Measurements from ENCODE around the gene CORO1C.
"Not testable (repeated sequence)": the region's sequence is repeated elsewhere in the genome, so short reads cannot be mapped to it uniquely, and the experiment has no call there.

The CORO1C gene

DNA sequence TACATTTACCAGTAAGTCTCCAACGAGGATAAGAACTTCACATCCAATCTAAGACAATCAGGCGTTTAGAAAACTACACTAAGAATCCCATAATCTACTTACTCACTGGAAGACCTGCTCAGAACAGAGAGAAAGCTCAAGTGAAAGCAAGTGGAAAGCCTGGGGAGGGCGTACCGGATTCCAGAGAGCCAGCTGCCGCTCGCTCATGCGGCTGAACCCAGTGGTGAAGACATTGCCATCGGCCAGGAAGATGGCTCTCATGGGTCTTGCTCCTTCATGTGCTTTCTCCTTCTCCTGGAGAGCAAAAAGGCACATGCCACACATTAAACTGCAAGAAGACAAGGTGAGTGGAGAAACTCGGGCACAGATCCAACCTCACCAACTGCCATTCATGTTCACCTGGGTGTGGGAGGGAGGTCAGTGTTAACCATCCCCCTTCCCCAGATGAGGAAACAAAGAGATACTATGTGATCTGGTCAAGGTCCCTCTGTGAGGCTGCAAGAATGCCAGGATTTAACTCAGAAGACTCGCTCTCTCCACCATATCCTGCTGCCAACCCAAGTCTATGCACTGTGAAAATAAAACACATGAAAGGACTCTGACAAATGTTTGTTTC is 74.1 kb downstream of the CORO1C start:
- H3K36me3 ChIP-seq (ENCODE audit: insufficient read depth, low read length): peaks cover 38% of the 10 kb centered on the region
- H3K27ac ChIP-seq (ENCODE audit: low read depth, low read length): no peak overlapping the region
- H3K4me1 ChIP-seq (ENCODE audit: control insufficient read depth, insufficient read depth, low read length, unreplicated experiment): peaks cover 21% of the 10 kb centered on the region

DNA sequence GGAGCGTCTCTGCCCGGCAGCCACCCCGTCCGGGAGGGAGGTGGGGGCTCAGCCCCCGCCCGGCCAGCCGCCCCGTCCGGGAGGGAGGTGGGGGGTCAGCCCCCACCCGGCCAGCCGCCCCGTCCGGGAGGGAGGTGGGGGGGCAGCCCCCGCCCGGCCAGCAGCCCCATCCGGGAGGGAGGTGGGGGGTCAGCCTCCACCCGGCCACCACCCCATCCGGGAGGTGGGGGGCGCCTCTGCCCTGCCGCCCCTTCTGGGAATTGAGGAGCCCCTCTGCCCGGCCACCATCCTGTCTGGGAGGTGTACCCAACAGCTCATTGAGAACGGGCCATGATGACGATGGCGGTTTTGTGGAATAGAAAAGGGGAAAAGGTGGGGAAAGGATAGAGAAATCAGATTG is 75.1 kb downstream of the CORO1C start:
- H3K36me3 ChIP-seq (ENCODE audit: insufficient read depth, low read length): peaks cover 44% of the 10 kb centered on the region
- H3K27ac ChIP-seq (ENCODE audit: low read depth, low read length): not testable (repeated sequence)

More for the DNA sequence above, 74.1 kb downstream of the CORO1C start:
- Histone ChIP-seq H3K27me3 (ENCODE audit: insufficient read depth, low read length) (no peaks in the 10 kb centered on the region), H3K79me2 (ENCODE audit: control insufficient read depth, insufficient read depth, low read length, unreplicated experiment) (peaks cover 61% of the 10 kb centered on the region), H3K4me3 (ENCODE audit: low read depth, low read length) (no peak overlapping the region), H2AFZ (ENCODE audit: low read length, unreplicated experiment) (no peak overlapping the region)

GRCh38 chr12:108655812-108656175 is 75.5 kb downstream of the CORO1C start:
- Histone ChIP-seq H3K4me1 (ENCODE audit: control insufficient read depth, insufficient read depth, low read length, unreplicated experiment) (peaks cover 20% of the 10 kb centered on the region), H3K36me3 (ENCODE audit: insufficient read depth, low read length) (peaks cover 46% of the 10 kb centered on the region), H3K79me2 (ENCODE audit: control insufficient read depth, insufficient read depth, low read length, unreplicated experiment) (peaks cover 46% of the 10 kb centered on the region)
- not testable (repeated sequence) for H3K4me3 ChIP-seq (ENCODE audit: low read depth, low read length); H3K27me3 ChIP-seq (ENCODE audit: insufficient read depth, low read length); H2AFZ ChIP-seq (ENCODE audit: low read length, unreplicated experiment); H3K27ac ChIP-seq (ENCODE audit: low read depth, low read length)

More for the DNA sequence above, 75.1 kb downstream of the CORO1C start:
- not testable (repeated sequence) for H2AFZ ChIP-seq (ENCODE audit: low read length, unreplicated experiment); H3K27me3 ChIP-seq (ENCODE audit: insufficient read depth, low read length); H3K4me3 ChIP-seq (ENCODE audit: low read depth, low read length)
- Histone ChIP-seq H3K4me1 (ENCODE audit: control insufficient read depth, insufficient read depth, low read length, unreplicated experiment) (peaks cover 23% of the 10 kb centered on the region), H3K79me2 (ENCODE audit: control insufficient read depth, insufficient read depth, low read length, unreplicated experiment) (peaks cover 51% of the 10 kb centered on the region)

GRCh38 chr12:108654622-108655021 is 76.7 kb downstream of the CORO1C start:
- H2AFZ ChIP-seq (ENCODE audit: low read length, unreplicated experiment); H3K27me3 ChIP-seq (ENCODE audit: insufficient read depth, low read length); H3K27ac ChIP-seq (ENCODE audit: low read depth, low read length); H3K4me3 ChIP-seq (ENCODE audit: low read depth, low read length): not testable (repeated sequence)
- Histone ChIP-seq H3K36me3 (ENCODE audit: insufficient read depth, low read length) (peaks cover 49% of the 10 kb centered on the region), H3K4me1 (ENCODE audit: control insufficient read depth, insufficient read depth, low read length, unreplicated experiment) (peaks cover 24% of the 10 kb centered on the region), H3K79me2 (ENCODE audit: control insufficient read depth, insufficient read depth, low read length, unreplicated experiment) (peaks cover 37% of the 10 kb centered on the region)

DNA sequence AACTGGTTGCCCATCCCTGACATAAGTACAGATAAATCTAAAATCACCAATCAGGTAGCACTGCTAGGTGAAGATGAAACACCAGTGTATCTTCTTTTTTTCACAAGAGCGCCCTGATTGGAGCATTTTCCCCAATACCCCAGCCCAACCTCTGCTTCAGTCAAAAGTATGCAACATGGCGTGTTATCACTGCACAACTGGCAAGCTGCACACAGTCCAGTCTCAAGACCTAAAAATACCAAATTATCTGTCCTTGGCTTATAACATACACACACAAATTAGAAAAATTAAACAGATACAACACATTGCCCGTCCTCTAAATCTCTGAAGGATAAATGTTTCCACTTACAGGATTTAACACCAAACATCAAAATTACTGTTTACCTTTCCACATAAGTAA is 77.4 kb downstream of the CORO1C start:
- Histone ChIP-seq H3K36me3 (ENCODE audit: insufficient read depth, low read length) (peaks cover 46% of the 10 kb centered on the region), H3K79me2 (ENCODE audit: control insufficient read depth, insufficient read depth, low read length, unreplicated experiment) (peaks cover 30% of the 10 kb centered on the region), H2AFZ (ENCODE audit: low read length, unreplicated experiment) (no peak overlapping the region), H3K27ac (ENCODE audit: low read depth, low read length) (no peak overlapping the region), H3K27me3 (ENCODE audit: insufficient read depth, low read length) (no peaks in the 10 kb centered on the region), H3K4me1 (ENCODE audit: control insufficient read depth, insufficient read depth, low read length, unreplicated experiment) (peaks cover 31% of the 10 kb centered on the region), H3K4me3 (ENCODE audit: low read depth, low read length) (no peak overlapping the region)

DNA sequence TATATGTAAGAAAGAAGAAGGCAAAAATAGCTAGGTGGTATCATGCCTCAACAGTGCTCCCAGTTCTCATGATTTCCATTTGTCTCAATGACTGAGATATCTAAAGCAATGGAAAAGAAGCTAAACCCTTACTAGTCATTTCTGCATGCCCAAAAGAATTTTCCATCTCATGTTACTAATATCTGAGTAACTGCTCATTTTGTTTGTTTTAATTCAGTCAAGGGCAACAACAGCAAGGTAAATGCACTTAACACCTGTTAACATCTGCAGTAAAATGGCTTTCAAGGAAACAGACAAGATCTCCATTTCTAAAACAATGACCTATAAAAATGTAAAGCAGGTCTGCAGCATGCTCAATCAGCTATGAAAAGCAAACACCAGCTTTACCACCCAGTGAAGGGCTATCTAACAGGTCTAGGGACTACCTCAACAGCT is 78.2 kb downstream of the CORO1C start:
- Histone ChIP-seq H3K79me2 (ENCODE audit: control insufficient read depth, insufficient read depth, low read length, unreplicated experiment) (peaks cover 29% of the 10 kb centered on the region), H3K4me1 (ENCODE audit: control insufficient read depth, insufficient read depth, low read length, unreplicated experiment) (peaks cover 39% of the 10 kb centered on the region), H3K27ac (ENCODE audit: low read depth, low read length) (peak overlapping the region; percentile 50), H3K27me3 (ENCODE audit: insufficient read depth, low read length) (no peaks in the 10 kb centered on the region), H3K36me3 (ENCODE audit: insufficient read depth, low read length) (peaks cover 47% of the 10 kb centered on the region), H3K4me3 (ENCODE audit: low read depth, low read length) (no peak overlapping the region), H2AFZ (ENCODE audit: low read length, unreplicated experiment) (no peak overlapping the region)

- H3K36me3 ChIP-seq (ENCODE audit: insufficient read depth, low read length): peaks cover 53% of the 10 kb centered on the region
- peaks cover 55% of the 10 kb centered on the region for H3K4me1 ChIP-seq (ENCODE audit: control insufficient read depth, insufficient read depth, low read length, unreplicated experiment)
- H2AFZ ChIP-seq (ENCODE audit: low read length, unreplicated experiment): no peak overlapping the region
- H3K4me3 ChIP-seq (ENCODE audit: low read depth, low read length): no peak overlapping the region
- H3K79me2 ChIP-seq (ENCODE audit: control insufficient read depth, insufficient read depth, low read length, unreplicated experiment): peaks cover 26% of the 10 kb centered on the region
- peak overlapping the region; percentile 96 for H3K27ac ChIP-seq (ENCODE audit: low read depth, low read length)
- no peaks in the 10 kb centered on the region for H3K27me3 ChIP-seq (ENCODE audit: insufficient read depth, low read length)
Observed at GRCh38 chr12:108650083-108650482, 81.2 kb downstream of the CORO1C start.

- peak overlapping the region; percentile 96 for H3K27ac ChIP-seq (ENCODE audit: low read depth, low read length)
- peaks cover 26% of the 10 kb centered on the region for H3K79me2 ChIP-seq (ENCODE audit: control insufficient read depth, insufficient read depth, low read length, unreplicated experiment)
- H3K27me3 ChIP-seq (ENCODE audit: insufficient read depth, low read length): no peaks in the 10 kb centered on the region
- H2AFZ ChIP-seq (ENCODE audit: low read length, unreplicated experiment): no peak overlapping the region
- H3K36me3 ChIP-seq (ENCODE audit: insufficient read depth, low read length): peaks cover 57% of the 10 kb centered on the region
- H3K4me1 ChIP-seq (ENCODE audit: control insufficient read depth, insufficient read depth, low read length, unreplicated experiment): peaks cover 59% of the 10 kb centered on the region
- peak overlapping the region; percentile 44 for H3K4me3 ChIP-seq (ENCODE audit: low read depth, low read length)
Observed at GRCh38 chr12:108649669-108650068, 81.6 kb downstream of the CORO1C start.

GRCh38 chr12:108649126-108649525 is 82.2 kb downstream of the CORO1C start:
- Histone ChIP-seq H2AFZ (ENCODE audit: low read length, unreplicated experiment) (no peak overlapping the region), H3K36me3 (ENCODE audit: insufficient read depth, low read length) (peaks cover 59% of the 10 kb centered on the region), H3K4me3 (ENCODE audit: low read depth, low read length) (peak overlapping the region; percentile 44), H3K79me2 (ENCODE audit: control insufficient read depth, insufficient read depth, low read length, unreplicated experiment) (peaks cover 26% of the 10 kb centered on the region), H3K27me3 (ENCODE audit: insufficient read depth, low read length) (no peaks in the 10 kb centered on the region), H3K4me1 (ENCODE audit: control insufficient read depth, insufficient read depth, low read length, unreplicated experiment) (peaks cover 64% of the 10 kb centered on the region), H3K27ac (ENCODE audit: low read depth, low read length) (peak overlapping the region; percentile 96)

DNA sequence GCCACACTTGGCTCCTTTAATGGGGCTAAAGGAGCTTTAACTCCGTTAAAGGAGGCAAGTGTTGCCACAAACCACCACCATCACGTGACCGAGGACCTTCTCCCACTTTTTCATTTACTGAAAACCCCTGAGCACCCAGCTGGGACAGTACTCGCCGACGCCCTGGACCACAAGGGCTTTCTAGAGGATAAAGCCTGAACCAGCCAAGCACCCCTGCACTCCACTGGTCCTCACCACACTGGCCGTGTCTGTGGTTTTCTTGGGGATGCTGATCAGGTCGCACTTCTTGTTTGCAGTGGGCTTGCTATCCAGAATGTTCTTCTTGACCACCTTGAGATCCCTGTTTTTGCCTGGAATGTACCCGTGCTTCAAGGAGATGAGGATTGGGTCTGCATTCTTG is 82.9 kb downstream of the CORO1C start:
- H3K4me3 ChIP-seq (ENCODE audit: low read depth, low read length): no peak overlapping the region
- H3K27ac ChIP-seq (ENCODE audit: low read depth, low read length): peak overlapping the region; percentile 96
- H3K36me3 ChIP-seq (ENCODE audit: insufficient read depth, low read length): peaks cover 59% of the 10 kb centered on the region
- peaks cover 21% of the 10 kb centered on the region for H3K79me2 ChIP-seq (ENCODE audit: control insufficient read depth, insufficient read depth, low read length, unreplicated experiment)
- H3K27me3 ChIP-seq (ENCODE audit: insufficient read depth, low read length): no peaks in the 10 kb centered on the region
- no peak overlapping the region for H2AFZ ChIP-seq (ENCODE audit: low read length, unreplicated experiment)
- H3K4me1 ChIP-seq (ENCODE audit: control insufficient read depth, insufficient read depth, low read length, unreplicated experiment): peaks cover 72% of the 10 kb centered on the region

DNA sequence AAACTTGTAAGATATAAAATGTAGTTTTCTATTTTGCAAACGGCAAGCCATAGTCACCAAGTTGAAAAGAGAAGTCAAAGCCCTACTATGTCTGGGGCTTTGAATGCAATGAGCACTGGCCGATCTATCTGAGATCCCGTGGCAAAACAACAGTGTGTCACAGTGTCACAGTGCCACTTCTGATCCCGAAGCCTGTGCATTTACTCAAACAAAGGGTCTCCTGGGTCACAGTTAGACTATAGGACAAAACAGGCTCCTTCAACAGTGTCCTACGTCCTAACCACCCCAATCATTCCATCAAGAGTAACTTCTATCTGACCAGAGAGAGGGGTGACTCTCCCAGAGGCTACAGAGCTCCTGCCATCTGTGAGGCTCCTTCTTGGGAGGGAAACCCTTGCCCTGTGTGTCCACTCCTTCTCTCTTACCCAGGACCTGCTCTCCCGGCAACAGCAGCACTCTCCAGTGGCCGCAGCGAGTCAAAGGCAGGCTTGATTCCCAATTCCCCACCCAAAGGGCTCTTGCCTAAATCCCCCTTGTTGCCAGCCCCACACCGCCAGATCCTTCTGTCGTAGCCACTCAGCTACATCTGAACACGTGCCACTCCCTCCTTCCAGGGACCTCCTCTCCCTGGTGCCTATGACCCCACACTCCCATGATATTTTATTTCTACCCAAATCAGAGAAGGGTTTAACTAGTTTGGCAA is 83.6 kb downstream of the CORO1C start:
- peak overlapping the region; percentile 96 for H3K27ac ChIP-seq (ENCODE audit: low read depth, low read length)
- H3K36me3 ChIP-seq (ENCODE audit: insufficient read depth, low read length): peaks cover 54% of the 10 kb centered on the region
- H3K79me2 ChIP-seq (ENCODE audit: control insufficient read depth, insufficient read depth, low read length, unreplicated experiment): peaks cover 16% of the 10 kb centered on the region
- no peak overlapping the region for H2AFZ ChIP-seq (ENCODE audit: low read length, unreplicated experiment)
- H3K27me3 ChIP-seq (ENCODE audit: insufficient read depth, low read length): no peaks in the 10 kb centered on the region
- H3K4me3 ChIP-seq (ENCODE audit: low read depth, low read length): no peak overlapping the region
- H3K4me1 ChIP-seq (ENCODE audit: control insufficient read depth, insufficient read depth, low read length, unreplicated experiment): peaks cover 69% of the 10 kb centered on the region

Measured in ACC112 (cell line).